ENCODE results near the gene FCER2. TPM values are rescaled to one million over a fixed set of nuclear protein-coding genes. Genes with fewer than 3 reads are reported as not detected.

FCER2 gene
- total RNA-seq, 1 experiment from 2014 or later, result 0.48 TPM

- no peak for TF ChIP-seq ARID4B (CRISPR knock-in tag; IDR thresholded peaks at IDR 0.05; ENCODE audit: borderline replicate concordance)
- no peak for TF ChIP-seq GABPB1 (CRISPR knock-in tag; IDR thresholded peaks at IDR 0.05)
- TF ChIP-seq SMAD3 (CRISPR knock-in tag; IDR thresholded peaks at IDR 0.05; ENCODE audit: borderline replicate concordance), result no peak
- TF ChIP-seq JUN (CRISPR knock-in tag; IDR thresholded peaks at IDR 0.05), result no peak
- TF ChIP-seq ETV6 (CRISPR knock-in tag; IDR thresholded peaks at IDR 0.05), result no peak
- no peak for TF ChIP-seq SOX15 (CRISPR knock-in tag; IDR thresholded peaks at IDR 0.05)
- no peak for TF ChIP-seq MXD4 (CRISPR knock-in tag; IDR thresholded peaks at IDR 0.05; ENCODE audit: borderline replicate concordance)
- TF ChIP-seq RORB (CRISPR knock-in tag; IDR thresholded peaks at IDR 0.05), result no peak
- no peak for TF ChIP-seq ZNF281 (CRISPR knock-in tag; IDR thresholded peaks at IDR 0.05)
- no peak for TF ChIP-seq MLX (CRISPR knock-in tag; IDR thresholded peaks at IDR 0.05)
- no peak for TF ChIP-seq ZNF232 (CRISPR knock-in tag; IDR thresholded peaks at IDR 0.05)
- no peak for TF ChIP-seq CBFB (CRISPR knock-in tag; IDR thresholded peaks at IDR 0.05; ENCODE audit: low read depth)
- TF ChIP-seq TEAD1 (CRISPR knock-in tag; IDR thresholded peaks at IDR 0.05), result no peak
Measured at GRCh38 chr19:7676376-7676775, 25.6 kb downstream of the FCER2 start (continued).

GRCh38 chr19:7674010-7675005 is 27.6 kb downstream of the FCER2 start:
- ChIA-PET CTCF (interaction anchor here (0.5 to 1.6 kb wide), 7 partner anchors 10 to 275 kb away, joined by 3 to 8 read pairs (median 3); no protein-coding TSS in a partner anchor), POLR2A (no interaction called here)
- peaks cover 15% of the 10 kb centered on the region for H3K4me1 Mint-ChIP-seq
- H3K27ac Mint-ChIP-seq, result no peak overlapping the region
- TF ChIP-seq NFYB (CRISPR knock-in tag; conservative IDR thresholded peaks at IDR 0.05; ENCODE audit: low read depth) (peak; percentile 55), CTCF (IDR thresholded peaks at IDR 0.05) (no peak)
- DNase-seq (ENCODE audit: low spot score), result peak; percentile 76
- no peaks in the 10 kb centered on the region; the same call in 1 of the 2 replicates for H3K36me3 Mint-ChIP-seq
- H3K4me3 Mint-ChIP-seq, result no peak overlapping the region
- peaks cover 83% of the 10 kb centered on the region for H3K27me3 Mint-ChIP-seq (ENCODE audit: low read depth)
- H3K9me3 Mint-ChIP-seq, result peaks cover 5% of the 10 kb centered on the region
- peak; percentile 91 for ATAC-seq

Measured in WTC11 (cell line).